Measurements from ENCODE around the gene ZNF160.
"Not testable (repeated sequence)": the region's sequence is repeated elsewhere in the genome, so short reads cannot be mapped to it uniquely, and the experiment has no call there.

The ZNF160 gene

DNA sequence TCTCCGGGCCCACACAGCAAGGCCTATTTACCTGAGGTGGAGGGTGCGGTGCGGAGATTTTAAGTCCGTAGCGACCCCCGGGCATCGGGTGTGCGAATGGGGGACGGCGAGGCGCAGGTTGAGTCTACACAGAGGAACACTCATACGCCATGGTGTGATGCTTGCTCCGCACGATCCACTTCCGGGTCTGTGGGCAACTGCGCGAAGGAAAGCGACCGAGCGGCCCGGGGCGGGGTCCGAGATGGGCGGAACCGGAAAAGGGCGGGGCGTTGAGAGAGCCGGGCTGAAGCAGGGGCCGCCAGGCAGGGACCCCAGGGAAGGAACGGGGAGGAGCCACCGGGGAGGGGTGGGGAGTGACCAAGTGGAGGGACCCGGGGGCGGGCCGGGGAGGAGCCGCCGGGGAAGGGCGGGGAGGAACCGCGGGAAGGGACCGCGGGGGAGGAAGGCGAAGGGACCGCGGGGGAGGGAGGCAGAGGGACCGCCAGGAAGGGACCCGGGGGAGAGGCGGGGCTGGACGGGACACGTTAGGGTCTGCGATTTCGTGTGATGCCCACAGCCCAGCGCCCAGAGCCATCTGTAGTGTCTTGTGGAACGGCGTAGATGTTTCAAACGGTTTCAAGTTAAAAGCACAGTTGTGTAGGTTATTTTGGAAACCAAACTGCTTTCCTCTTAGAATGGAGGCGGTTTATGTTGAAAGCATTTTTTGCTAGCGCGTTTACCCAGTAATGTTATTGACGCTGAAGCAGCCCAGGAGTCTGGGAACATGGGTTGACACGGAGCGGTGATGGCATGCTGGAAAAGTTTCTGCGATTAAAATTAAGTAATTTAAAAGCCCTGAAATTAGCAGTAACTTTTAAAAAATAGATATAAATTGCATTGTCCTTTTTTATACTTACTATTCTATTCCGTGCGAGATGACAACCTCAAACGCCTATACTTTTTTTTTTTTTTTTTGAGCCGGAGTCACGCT is at the start of gene ZNF160:
ZNF160 (minus strand) TSS at position 189 of the 970 bp plus-strand sequence. CDS start 17,146 bp downstream, outside the sequence.
- DNase-seq, result peak; percentile 90

DNA sequence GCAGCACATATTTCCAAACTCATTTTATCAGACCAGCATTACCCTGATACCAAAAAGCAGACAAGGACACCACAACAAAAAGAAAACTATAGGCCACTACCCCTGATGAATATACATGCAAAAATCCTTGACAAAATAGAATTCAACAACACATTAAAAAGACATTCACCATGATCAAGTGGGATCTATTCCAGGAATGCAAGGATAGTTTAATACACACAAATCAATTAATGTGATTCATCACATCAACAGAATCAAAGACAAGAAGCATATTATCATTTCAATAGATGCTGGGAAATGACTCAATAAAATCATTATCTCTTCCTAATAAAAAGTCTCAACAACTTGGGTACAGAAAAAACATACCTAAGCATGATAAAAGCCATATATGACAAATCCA is 44.4 kb upstream of the ZNF160 start:
- no peak for DNase-seq

DNA sequence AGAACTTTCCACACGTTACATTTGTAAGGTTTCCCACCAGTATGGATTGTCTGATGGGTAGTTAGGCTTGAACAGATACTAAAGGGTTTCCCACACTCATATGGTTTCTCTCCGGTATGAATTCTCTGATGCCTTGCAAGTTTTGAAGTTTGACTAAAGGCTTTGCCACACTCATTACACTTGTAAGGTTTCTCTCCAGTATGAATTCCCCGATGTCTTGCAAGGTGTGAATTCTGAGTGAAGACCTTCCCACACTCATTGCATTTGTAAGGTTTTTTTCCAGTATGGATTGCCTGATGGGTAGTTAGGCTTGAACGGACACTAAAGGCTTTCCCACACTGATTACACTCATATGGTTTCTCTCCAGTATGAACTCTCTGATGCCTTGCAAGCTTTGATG is 37.1 kb upstream of the ZNF160 start:
- DNase-seq, result no peak

DNA sequence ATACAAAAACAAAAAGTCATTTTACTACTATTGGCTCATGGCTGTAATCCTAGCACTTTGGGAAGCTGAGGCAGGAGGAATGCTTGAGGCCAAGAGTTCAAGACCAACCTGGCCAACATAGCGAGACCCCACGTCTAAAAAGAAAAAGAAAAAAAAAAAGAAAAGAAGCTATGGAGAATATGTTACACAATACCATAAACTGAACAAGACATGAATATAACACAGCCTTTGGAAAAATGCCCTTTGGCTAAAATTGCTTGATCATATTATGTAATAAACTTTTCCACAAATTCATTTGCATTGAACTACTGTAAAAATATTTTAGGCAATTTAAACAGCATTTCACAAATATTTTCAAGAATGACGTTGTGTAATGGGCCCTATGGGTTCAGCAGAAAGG is 33.2 kb upstream of the ZNF160 start:
- no peak for DNase-seq

DNA sequence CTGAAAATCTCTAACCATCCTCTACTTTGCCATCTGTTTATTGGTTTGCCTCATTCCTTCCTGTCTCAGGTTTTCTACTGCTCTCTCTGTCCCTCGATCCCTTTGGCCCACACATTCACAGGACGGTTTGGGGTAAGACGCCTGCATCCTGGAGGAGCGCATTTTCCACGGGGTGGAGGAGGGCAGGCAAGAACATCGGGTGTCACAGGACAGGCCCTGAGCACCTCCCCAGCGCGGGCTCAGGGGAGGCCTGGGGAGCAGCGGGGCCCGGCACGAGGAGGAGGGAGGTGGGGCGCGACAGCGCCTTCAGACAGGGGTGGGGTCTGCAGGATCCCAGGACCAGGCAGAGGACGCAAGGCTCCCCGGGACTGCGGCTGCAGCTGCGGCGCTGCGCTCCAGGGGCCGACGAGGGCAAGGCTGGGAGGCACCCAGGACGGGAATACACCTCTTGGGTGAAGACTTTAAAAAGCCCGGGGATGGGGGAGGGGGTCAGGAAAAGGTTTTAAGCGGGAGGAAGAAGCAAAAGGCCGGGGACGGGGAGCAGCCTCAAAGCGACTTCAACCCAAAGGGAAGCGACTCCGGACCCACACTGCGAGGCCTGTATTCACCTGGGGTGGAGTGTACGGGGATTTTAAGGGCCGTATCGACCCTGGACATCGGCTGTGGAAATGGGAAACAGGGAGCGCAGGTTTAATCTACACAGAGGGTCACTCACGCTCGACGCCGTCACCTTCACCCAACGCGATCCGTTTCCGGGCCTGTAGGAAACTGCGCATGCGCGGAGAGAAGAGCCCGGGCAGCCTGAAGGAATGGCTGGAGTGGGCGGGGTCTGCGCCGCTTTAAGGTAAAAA is 29.1 kb upstream of the ZNF160 start, which contains the start of gene ZNF415:
ZNF415 (minus strand) TSS at position 770 of the 851 bp plus-strand sequence. CDS start 10,234 bp downstream, outside the sequence.
- no peak for DNase-seq

DNA sequence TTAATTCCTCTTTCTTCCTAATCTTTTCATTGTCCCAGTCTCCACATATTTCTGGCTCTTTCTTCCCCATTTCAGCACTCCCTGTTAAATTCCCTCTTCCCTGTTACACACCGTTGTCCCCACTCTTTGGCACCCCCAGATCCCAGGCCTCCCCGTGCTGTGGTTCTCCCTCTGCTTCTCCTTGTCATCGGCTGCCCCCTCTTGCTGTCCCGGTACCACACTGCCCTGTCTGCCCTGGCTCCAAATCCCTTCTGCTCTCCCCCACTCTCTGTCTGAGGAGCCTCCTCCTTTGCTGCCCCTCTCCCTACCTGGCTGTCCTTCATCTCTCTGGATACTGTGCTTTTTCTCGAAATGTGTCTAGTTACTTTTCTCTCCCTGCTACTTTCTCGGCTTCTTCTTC is 28.5 kb upstream of the ZNF160 start:
- no peak for DNase-seq

DNA sequence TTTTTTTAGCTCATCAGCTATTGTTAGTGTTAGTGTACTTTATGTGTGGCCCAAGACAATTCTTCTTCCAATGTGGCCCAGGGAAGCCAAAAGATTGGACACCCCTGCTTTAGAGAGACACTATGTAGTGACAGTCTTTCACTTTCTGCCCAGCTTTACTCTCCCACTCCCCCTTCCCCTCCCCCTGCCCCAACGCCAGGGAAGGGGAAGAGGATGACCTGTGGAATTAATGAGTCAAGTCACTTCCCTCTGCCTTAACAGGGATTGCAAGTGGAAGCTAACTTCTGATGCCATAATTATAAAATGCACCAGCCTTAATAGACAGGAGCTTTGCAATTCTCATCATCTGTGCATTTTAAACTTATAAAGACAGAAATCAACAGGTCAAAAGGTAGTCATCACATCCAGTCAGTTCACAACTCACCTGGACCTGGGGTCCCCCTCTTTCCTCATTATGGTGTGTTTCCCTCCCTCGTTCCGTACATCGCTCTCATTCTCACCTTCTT is 27.9 kb upstream of the ZNF160 start:
- DNase-seq, result no peak

DNA sequence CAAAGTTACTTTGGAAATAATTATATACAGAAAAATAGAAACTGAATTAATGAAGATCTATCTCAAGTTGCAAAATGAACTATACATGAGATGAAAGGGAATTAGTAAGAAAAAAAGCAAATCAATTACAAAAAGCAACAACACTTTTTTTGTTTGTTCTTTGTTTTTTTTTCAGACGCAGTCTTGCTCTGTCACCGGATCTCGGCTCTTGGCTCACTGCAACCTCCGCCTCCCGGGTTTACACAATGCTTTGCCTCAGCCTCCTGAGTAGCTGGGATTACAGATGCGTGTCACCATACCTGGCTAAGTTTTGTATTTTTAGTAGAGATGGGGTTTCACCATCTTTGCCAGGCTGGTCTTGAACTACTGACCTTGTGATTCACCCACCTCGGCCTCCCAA is 27.3 kb upstream of the ZNF160 start:
- no peak for DNase-seq

DNA sequence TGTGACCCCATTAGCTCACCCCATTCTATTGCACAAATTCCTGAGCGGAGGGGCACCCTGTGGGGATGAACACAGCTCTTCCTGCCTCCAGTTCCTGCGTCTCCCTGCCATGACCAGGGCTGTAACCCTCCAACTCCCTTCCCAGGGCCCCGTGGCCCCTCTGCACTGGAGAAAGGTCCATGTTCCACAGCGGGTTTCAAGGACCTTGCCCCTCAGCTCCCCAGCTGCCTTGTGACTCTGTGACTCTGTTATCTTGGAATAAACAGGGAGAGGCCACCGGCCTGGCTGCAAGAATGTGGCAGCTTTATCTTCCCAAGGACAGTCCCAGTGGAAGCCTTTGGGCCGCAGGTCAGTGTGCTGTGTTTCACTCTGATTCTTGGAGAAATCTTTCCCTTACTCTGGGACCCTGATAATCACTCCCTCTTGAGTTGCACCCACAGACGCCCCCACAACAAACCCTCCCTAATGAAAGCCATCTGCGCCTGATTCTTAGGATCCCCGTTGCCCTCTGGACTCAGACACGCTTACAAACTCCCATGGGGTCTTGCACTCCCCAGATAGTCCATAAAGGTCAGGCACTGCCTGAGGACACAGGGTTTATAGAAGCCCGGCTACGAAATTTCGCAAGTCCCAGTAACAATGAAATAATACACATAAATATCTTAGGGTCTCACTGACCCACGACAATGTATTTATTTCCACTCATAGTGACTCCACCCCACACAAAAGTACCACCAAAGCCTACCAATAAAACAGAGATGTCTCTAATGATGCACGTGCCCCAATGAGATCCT is 23.7 kb upstream of the ZNF160 start:
- DNase-seq, result not testable (repeated sequence)

DNA sequence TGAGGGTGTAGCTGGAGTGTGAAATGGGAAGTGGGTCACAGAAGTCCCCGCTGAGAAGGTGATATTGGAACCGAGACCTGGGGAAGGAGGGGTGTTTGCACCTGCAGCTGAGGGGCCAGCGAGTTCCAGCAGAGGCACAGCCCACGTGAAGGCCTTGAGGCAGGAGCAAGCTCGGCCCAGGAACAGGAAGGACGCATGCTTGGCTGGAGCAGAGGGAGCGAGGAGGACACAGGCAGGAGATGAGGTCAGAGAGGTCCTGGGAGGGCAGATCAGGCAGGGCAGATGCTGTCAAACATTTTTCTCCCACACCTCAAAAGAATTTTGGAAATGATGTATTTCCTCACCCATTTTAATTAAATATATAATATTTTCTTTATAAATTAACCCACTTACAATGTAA is 20.2 kb upstream of the ZNF160 start:
- no peak for DNase-seq

DNA sequence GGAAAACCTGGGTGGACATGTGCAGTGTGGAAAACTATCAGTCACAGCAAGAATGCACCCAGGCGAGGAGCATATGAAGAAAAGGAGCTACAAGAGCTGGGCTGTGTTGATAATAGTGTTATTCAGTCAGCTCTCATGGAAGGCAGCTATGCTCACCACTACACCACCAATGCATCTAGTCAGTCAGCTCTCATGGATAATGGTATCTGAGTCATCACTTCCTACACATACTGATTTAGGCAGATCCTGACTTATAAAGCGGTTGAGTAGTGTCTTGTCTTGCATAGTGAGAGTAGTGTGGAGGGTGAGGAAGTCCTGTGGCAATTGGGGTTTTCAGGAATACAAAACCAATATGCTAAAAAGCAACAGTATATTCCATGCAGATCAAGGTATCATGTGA is 9.1 kb upstream of the ZNF160 start:
- no peak for DNase-seq

DNA sequence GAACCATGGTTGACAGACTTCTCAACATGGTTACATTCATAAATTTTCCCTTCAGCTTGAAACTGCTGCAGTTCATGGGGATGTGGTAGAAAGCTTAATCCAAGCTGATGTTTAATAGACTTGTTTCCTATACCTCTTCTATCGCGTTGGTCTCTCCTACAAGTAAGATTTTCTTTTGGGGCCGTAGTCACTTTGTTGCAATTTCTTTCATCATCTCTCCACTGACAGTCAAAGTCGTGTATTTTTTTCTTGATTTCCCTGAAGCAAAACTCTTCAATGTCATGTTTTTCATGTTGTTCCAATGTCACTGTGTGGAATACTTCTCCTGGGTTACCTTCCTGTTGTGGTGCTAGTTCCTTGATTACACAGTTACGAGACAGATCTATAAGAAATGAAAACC is 6.3 kb upstream of the ZNF160 start:
- no peak for DNase-seq

DNA sequence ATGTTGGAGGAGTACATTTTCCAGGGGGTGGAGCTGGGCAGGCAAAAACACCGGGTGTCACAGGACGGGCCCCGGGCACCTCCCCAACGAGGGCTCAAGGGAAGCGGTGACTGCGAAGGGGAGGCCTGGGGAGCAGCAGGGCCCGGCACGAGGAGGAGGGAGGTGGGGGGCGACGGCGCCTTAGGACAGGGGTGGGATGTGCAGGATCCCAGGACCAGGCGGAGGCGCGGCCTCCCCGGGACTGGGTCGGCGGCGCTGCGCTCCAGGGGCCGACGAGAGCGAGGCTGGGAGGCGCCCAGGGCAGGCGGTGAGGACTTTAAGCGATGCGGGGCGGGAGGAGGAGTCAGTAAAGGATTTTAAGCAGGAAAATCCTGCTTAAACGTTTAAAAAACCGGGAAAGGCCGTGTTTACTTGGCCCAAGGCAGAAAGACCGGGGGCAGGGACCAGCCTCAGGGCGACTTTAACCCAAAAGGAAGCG is 427 bp downstream of the ZNF160 start:
- no peak for DNase-seq

DNA sequence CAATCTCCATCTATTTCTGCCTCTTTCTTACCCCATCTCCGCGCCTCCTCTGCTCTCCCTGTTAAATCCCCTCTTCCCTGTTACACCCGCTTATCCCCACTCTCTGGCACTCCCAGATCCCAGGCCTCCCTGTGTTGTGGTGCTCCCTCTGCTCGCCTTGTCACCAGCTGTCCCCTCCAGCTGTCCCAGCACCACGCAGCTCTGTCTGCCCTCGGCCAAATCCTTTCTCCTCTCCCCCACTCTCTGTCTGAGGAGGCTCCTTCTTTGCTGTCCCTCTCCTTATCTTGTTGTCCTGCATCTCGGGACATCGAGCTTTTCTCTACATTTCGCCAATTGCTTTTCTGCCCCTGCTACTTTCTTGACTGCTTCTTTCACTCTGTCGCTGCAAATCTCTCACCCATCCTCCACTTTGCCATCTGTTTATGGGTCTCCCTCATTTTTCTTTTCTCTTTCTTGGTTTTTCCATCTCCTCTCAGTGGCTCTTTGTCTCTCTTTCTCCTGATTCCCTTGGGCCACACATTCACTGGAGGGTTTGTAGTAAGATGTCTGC is 941 bp downstream of the ZNF160 start:
- DNase-seq, result peak; percentile 4

DNA sequence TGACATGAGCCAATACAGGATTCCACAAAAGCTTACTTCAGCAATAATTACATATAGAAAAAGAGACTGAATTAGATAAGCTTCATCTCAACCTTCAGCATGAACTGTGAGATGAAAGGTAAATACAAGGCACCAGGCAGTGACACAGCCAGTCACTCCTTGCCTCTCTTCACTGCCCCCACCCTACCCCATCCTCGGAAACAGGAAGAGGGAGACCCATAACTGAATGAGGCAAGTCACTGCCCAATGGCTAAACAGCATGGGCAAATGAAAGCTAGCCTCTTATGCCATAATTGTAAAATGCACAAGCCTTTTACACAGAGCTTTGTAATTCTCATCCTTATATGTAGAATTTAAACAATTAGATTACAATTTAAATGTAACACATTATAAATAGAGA is 1.7 kb downstream of the ZNF160 start:
- no peak for DNase-seq

DNA sequence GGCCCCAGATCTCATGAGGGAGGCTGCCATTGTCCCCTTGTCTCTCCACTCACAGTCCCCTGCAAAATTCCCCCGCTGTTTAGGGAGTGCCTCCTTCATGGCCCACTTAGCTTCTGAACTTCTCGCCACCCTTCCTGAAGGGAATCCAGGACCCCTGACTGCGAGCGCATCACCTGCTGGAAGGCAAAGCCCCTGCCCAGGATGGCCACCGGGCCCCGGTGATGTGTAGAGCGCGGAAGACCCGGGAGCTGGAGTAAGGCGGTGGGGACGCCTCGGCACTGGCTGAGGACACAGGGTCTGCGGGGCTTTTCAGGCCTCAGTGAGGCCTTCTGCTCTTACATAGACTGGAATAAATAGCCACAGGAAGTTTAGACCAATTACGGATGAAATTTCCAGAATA is 4.7 kb downstream of the ZNF160 start:
- not testable (repeated sequence) for DNase-seq

DNA sequence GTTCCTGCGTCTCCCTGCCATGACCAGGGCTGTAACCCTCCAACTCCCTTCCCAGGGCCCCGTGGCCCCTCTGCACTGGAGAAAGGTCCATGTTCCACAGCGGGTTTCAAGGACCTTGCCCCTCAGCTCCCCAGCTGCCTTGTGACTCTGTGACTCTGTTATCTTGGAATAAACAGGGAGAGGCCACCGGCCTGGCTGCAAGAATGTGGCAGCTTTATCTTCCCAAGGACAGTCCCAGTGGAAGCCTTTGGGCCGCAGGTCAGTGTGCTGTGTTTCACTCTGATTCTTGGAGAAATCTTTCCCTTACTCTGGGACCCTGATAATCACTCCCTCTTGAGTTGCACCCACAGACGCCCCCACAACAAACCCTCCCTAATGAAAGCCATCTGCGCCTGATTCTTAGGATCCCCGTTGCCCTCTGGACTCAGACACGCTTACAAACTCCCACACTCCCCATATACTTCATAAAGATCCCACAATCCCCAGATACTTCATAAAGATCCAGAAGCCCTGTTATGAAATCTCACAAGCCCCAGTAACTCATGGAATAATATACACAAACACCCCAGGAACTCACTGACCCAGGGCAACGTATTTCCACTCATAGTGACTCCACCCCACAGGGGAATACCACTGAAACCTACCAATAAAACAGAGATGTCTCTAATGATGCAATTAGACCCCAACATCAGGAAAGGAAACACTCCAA is 6.1 kb downstream of the ZNF160 start:
- DNase-seq, result not testable (repeated sequence)

DNA sequence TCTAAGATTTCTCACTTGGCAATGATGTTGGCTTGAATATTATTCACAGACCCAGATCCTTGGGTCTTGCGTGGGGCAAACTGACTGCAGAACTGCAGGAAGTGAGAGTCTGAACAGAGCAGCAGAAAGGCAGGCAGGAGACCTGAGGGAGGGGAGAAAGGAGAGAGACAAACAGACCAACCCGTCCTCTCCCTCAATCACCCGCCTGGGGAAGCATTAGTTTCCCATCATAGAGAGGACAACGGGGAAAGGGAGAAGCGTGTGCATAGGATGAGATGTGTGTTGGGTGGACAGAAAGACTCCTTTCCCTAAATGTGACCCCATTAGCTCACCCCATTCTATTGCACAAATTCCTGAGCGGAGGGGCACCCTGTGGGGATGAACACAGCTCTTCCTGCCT is 6.6 kb downstream of the ZNF160 start:
- DNase-seq, result not testable (repeated sequence)

DNA sequence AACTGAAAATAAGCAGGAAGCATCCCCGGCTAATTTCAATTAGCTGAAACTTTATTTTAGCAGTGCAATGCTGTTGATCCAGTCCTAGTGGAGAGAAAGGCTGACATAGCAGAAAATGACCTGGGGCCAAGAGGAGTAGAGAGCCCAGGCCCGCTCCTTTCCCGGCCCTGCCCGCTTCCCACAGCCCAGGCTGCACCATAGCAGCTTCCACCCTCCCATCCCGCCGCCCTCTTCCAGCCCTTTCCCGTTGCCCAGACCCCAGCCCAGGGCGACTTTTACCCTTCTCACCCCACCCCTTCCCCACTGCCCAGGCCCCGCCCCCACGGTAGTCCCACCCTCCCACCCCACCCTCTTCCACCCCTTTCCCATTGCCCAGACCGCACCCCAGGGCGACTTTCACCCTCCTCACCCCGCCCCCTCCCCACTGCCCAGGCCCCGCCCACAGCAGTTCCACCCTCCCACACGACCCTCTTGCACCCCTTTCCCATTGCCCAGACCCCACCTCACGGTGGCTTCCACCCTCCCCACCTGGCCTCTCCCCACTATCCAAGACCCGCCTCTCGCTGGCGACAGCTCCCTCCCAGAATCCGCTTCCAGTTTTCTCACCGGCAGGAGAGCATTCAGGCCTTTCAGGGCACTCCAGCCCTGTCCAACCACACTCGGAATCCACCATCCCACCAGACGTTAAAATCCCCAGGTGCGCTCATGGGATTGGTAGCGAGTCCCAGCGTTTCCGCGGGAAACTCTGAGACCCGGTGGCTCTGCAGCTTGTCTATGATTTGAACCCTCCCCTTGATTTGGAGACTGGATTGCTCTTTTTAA is 8.3 kb downstream of the ZNF160 start:
- no peak for DNase-seq

DNA sequence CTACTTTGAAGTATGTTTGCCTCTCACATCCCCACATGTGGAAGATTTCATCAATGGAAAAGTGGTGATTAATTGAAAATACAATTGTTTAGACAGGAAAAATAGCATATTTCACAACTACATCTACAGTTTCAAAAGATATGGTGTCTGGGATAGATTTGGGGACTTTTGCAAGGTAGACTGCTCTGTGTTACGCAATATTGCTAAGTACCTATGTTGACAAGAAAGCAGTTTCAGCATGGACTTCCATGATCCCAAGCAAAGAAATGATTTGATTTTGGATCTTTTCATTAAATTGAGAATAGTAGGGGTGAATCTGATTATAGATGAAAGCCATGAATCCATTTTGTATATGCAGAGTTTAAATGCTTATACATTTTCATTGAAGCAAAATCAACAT is 10.5 kb downstream of the ZNF160 start:
- no peak for DNase-seq

All from NCI-H1694 treated with DMSO at 0.1 percent for 48 hours (cell line).